RWPE1 (cell line): ENCODE measurements around the gene FARSB.
A peak's percentile ranks its signal among the peaks of the same experiment; 100 is the strongest.

ENCODE experiments used
- CTCF ChIA-PET: fragments of 350-600 bp; sonication (Branson Sonifier 250); formaldehyde crosslinking; extraction: SDS; loops from one replicate; lab custom pipeline; 2021; lab: Yijun Ruan, JAX
- POLR2A ChIA-PET: fragments of 400-600 bp; formaldehyde crosslinking; extraction: SDS; loops from one replicate; lab custom pipeline; 2020; ENCODE audit warnings: antibody characterized with exemption; ENCODE audit not compliant: low non-redundant PET; lab: Yijun Ruan, JAX
- DNase-seq: peaks from one replicate; pipeline ENCODE4 v3.0.0; 2012; ENCODE audit warnings: low spot score
- H3K27ac ChIP-seq: fragments of 450-650 bp; 2 replicates; pipeline ENCODE4 v1.5.1; 2017
- TF ChIP-seq, protein P1 (sequence below): fragments of 450-650 bp; conservative IDR thresholded peaks from 2 replicates; pipeline ENCODE4 v1.5.1; 2017; ENCODE audit warnings: low read depth, mild to moderate bottlenecking

Gene FARSB

DNA sequence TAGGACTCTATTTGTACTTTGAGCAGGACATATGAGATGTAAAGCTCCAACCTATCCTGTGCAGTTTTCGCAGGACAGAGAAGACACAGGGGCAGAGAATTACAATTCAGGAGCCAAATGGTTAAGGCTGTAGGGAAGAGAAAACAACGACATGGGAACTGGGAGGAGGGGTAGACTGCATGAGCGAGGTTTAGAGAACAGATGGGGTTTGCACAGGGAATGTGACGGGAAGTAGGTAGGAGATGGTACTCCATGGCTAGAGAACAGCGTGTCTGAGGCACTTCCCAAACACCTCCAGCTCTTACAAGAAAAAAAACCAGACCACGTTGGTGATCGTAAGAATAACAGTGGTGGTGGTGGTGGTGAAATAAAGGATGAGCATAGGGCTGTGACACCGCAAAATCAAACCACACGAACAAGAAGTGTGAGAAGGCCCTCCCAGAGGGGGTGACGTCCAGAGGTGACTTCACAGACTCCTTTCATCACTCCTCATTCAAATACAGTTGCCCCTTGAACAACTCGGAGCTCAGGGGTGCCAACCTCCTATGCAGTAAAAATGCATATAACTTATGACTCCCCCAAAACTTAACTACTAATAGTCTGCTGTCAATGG lies 92.7 kb downstream of the FARSB start:
- no peak for DNase-seq
- H3K27ac ChIP-seq: no peak overlapping the region
- TF ChIP-seq, protein P1, sequence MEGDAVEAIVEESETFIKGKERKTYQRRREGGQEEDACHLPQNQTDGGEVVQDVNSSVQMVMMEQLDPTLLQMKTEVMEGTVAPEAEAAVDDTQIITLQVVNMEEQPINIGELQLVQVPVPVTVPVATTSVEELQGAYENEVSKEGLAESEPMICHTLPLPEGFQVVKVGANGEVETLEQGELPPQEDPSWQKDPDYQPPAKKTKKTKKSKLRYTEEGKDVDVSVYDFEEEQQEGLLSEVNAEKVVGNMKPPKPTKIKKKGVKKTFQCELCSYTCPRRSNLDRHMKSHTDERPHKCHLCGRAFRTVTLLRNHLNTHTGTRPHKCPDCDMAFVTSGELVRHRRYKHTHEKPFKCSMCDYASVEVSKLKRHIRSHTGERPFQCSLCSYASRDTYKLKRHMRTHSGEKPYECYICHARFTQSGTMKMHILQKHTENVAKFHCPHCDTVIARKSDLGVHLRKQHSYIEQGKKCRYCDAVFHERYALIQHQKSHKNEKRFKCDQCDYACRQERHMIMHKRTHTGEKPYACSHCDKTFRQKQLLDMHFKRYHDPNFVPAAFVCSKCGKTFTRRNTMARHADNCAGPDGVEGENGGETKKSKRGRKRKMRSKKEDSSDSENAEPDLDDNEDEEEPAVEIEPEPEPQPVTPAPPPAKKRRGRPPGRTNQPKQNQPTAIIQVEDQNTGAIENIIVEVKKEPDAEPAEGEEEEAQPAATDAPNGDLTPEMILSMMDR: no peak
- CTCF ChIA-PET: interaction anchor here (1.9 kb wide), 1 partner anchor 245 kb away, joined by 7 read pairs; no protein-coding TSS in a partner anchor
- POLR2A ChIA-PET: no interaction called here

DNA sequence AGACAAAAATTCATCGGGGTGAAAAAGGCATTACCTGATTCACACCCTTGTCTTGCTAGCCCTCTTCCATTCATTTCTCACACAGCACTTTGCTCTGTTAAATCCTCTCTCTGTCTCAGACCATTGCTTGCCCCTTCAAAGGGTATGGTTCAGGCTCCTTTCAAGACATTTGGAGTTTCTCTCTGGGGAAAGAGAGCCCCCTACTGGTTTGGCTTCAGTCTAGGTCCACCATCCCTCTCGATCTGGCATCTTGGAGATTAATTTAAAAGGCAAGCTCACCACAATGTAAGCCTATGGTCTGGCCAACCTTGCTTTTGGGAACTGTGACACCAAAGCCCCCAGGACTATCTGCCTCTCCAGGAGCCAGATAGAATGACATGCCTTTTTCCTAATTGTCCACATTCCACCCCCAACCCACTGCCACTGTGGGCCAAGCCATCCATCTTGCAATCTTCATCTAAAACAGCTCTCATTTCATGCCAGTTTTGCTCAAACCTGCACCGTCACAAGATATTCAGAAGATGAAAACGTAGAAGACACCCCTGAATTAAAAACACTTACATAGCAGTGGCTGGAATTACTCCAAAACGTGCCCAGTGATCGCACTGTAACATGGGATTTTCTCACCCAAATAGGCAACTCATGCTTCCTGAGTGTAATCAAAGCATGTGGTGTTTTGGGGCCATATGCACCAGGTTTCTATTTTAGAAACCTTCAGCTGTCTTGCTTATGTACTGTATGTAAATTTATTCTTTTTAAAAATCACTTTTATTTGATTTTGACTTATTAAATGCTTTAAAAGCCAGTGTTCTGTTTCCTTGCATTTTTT lies 93.9 kb downstream of the FARSB start:
- ChIA-PET CTCF (interaction anchor here (0.5 to 1.9 kb wide), 14 partner anchors 9 to 537 kb away, joined by 3 to 17 read pairs (median 4); a partner anchor contains a TSS), POLR2A (no interaction called here)
- peak; percentile 56 for DNase-seq
- TF ChIP-seq, protein P1: peak; percentile 50
- H3K27ac ChIP-seq: no peak overlapping the region

DNA sequence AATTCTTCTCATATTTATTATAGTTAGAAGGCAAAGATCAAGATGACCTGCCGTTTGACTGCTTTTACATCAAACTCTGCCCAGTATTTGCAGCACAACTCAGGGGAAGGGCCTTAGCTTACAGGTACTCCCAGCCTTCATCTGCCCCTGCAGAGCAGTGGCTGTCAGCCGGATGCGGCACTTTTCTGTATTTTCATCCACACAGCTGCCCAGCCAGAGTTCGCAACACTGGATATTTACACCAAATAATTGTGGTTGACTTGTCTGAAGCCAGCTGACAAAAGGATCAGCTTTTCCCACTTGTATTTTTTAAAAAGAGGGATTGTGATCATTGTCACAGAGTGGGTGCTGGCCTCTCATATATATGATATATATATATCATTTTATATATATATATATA lies 94.7 kb downstream of the FARSB start:
- ChIA-PET POLR2A (no interaction called here), CTCF (interaction anchor here (0.7 to 1.9 kb wide), 4 partner anchors 113 to 537 kb away, joined by 3 to 17 read pairs (median 4); a partner anchor contains a TSS)
- H3K27ac ChIP-seq: no peak overlapping the region
- no peak for DNase-seq
- TF ChIP-seq, protein P1: no peak

DNA sequence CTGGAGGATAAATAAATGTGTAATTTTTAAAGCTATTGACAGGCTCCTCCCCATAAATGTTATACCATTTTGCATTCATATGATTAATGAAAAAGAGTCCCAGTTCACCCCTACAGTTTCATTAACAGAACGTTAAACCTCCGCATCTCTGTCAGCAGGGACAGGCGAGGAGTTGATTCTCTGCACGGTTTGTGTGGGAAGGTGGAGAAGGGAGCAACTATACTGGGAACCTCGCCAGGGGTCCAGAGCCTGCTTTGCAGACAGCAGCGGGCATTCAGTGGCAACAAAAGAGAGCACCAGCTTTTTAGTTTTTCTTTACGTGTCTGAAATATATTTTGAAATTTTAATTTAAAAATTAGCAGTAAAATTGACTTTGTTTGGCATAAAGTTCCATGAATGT lies 101.4 kb downstream of the FARSB start:
- DNase-seq: no peak
- ChIA-PET CTCF (no interaction called here), POLR2A (no interaction called here)
- TF ChIP-seq, protein P1: no peak
- no peak overlapping the region for H3K27ac ChIP-seq

DNA sequence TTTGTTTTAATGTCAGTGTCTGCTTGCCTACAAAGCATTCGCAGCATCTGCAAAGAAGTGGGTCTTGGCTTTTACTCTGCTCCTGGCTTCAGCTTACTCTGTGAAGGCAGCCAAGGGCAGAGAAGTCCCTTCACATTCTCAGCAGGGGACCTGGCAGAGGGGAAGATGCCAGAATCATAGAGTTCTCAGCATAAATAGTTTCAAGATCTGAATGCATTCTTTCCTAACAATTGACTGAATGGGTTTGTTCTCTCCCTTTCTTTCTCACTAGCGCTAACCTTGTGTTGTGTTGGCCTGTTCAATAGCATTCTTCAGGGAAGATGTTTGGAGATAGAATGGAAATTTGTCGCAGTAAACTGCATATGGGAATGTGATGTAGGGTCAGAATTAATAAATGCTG lies 106.9 kb downstream of the FARSB start:
- CTCF ChIA-PET: no interaction called here
- POLR2A ChIA-PET: no interaction called here
- no peak for DNase-seq
- TF ChIP-seq, protein P1: no peak
- H3K27ac ChIP-seq: no peak overlapping the region

DNA sequence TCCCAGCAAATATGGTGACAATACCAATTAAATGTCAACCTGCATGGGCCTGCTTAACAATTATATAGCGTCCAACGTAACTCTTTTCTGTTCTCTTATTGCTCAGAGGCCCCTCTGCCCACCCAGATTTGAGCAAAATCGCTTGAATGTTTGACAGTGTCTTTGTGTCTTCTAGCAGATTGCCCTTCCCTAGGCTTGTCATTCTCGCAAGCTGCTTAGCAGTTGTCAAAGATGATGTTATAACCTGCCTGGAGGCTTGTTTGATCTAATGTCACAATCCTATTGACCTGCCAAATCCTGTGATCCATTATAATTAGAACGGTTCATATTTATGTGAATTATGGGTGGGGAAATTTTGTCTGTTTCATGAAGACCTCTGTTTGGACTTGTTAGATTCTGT lies 108.8 kb downstream of the FARSB start:
- TF ChIP-seq, protein P1: no peak
- CTCF ChIA-PET: interaction anchor here (0.7 kb wide), 1 partner anchor 54 kb away, joined by 4 read pairs; no protein-coding TSS in a partner anchor
- POLR2A ChIA-PET: no interaction called here
- no peak for DNase-seq
- H3K27ac ChIP-seq: no peak overlapping the region
